UCSD-AML1 (cell line): ENCODE measurements around the gene RALBP1.

Experiments
- DNase-seq: peaks from one replicate; lab custom pipeline; 2025; ENCODE audit not compliant: unreplicated experiment; lab: John Stamatoyannopoulos, UW

The RALBP1 gene

DNA sequence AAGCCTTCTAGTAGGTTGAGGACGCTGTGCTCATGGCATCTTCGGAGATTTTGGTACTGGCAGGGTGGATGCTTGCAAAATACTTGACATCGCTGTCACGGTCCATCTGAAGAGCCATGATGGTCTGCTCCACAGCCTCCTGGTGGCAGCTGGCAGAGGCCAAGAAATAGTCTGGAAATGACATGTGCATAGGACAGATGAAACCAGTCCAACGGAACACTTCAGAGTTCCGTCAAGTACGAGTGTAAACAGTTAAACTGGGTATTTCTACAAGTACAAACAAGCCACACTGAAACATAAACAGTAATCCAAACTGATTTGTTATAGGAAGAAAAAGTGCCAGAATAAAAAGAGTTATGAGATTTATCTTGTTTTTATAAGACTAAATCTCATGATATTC is 72.5 kb downstream of the RALBP1 start:
- DNase-seq = no peak

DNA sequence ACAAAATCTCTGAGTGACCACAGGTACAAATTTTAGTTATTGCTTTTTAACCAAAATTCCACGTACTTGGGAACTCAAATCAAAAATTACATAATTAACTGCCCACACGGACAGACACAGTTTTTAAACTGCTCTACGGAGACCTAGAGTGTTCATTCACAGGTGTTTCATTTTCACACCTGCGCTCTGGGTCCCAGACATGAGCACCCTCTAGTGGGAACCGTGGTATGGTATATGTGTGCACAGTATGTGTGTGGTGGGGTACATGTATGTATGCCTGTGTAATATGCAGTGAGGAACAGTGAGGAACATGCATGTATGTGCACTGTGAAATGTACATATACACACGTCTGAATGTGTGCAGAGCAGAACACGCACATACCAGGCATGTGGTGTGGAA is 74.1 kb downstream of the RALBP1 start:
- DNase-seq = no peak

DNA sequence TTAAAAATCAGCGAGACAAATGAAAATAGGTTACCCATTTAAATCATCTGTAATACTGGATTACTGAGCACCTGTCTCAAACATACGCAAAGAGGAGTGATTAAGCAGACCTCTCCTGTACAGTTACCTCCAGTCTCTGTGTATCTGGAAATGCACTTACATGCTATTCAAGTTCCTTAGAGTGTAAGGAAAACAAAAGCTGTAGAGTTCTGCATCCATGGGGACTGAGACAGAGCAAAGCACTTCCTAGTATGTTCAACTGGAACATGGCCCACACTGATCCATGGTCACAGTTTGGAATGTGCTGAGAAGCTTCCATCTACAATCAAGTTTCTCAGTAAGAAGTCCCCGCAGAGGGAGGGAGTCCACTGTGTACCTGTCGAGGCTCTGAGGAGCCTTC is 75.1 kb downstream of the RALBP1 start:
- DNase-seq = no peak

DNA sequence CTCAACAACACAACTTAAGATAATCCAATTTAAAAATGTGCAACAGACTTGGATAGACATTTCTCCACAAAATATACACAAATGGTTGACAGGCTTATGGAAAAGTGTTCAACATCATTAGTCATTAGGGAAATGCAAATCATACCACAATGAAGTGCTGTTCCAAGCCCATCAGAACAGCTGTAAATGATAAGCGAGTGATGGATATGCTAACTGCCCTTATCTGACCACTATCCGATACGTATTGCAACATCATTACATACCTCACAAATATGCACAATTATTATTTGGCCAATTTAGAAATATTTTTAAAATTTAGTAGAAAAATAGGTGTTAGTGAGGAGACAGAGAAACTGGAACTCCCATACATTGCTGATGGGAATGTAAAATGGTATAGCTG is 76.9 kb downstream of the RALBP1 start:
- no peak for DNase-seq

DNA sequence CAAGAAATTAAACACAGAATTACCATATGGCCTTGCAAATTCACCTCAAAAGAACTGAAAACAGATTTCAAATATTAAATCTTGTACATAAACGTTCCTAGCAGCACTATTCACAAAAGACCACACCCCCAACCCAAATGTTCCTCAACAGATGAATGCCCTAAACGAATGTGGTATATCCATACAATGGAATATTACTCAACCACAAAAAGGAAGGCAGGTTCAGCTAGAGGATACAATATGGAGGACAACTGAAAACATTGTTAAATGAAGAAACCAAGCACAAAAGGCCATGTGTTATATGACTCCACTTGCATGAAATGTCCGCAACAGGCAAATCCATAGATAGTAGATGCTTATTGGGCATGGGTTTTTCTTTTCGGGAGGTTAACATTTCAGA is 77.3 kb downstream of the RALBP1 start:
- DNase-seq = no peak

DNA sequence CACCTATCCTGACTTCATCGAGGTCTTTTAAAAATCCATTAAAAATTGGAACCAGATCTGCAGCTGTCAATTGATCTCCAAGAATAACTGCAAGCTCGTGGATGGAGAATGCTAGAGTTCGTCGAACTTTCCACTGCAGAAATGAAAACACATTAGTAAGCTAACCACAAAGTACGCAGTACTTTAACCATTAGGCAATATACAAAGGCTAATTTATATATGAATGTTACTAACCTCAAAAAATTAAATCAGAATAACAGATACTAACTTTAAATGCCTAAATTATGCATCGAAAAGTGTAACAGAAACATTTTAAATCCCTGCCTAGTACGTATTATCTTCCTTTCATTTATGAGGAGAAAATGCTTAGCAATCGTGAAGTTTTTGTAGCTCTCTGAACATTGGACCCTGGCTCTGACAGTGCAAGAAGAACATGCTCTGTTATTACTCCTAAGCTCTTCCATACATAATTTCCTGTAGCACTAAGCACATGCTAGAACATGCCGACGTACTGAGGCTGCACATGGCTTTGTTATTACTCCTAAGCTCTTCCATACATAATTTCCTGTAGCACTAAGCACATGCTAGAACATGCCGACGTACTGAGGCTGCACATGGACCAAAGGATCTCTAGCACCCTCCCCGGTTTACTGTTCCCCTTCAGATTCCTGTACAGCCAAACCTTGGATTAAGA is 82.1 kb downstream of the RALBP1 start:
- no peak for DNase-seq

DNA sequence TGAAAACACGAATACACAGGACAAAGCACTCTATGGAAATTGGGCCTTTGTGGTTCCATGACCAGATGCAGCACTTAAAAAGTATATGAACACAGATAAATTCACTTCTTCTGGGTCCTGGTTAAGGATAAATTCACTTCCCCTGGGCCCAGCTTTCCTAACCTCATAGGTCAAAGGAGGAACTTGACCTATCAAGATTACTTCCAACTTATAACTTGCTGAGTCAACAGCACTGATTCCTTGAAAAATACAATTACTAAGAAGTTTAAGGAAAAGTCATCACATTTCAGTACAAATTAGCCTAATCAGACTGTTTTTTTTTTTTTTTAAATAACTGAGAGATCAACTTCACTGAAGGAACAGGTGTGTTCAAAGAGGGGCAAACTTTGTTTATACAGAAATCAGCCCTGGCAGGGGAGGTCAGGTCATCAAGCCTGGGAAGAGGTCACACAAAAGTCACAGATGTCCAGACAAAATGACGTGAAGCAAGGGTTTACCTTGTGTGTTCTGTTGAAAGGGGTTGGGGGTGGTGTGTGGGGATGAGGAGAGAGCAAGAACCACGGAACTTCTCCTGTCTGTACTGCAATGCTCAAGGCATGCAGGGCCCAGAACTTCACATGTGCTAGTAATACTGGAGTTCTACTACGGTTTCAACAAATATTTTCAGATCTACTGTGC is 83.2 kb downstream of the RALBP1 start:
- DNase-seq = no peak

DNA sequence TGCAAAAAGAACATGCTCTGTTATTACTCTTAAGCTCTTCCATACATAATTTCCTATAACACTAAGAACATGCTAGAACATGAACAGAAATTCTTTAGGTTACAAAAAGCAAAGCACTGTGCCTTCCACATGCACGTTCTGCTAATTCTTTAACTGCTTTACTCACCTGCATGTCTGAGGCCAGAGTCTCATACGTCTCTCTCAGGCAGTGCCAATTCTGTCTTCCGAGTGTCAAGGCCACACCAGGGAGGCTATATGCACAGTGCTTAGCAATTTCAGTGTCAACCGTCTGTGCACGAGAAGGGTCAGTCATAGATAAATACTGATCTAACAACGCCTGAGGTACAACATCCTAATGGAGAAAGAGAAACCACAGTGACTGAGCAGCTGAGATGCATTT is 83.9 kb downstream of the RALBP1 start:
- DNase-seq = no peak

DNA sequence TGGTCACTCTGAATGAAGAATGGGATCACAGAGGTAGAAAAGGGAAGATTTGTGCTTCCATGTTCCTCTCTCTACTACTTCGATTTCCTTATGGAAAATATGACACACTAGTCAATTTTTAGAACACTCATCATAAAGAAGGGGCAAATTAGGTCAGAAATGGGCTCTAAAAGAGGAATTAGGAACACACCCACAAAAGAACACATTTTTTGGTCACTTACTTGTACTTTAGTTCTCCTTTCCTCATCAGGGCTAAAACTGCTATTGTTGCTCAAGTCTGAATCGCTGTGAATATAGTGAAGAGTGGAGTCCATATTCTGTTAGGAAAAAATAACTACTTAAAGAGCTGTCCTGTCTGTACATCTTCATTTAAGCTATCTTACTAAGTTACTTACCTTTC is 86.4 kb downstream of the RALBP1 start:
- no peak for DNase-seq

DNA sequence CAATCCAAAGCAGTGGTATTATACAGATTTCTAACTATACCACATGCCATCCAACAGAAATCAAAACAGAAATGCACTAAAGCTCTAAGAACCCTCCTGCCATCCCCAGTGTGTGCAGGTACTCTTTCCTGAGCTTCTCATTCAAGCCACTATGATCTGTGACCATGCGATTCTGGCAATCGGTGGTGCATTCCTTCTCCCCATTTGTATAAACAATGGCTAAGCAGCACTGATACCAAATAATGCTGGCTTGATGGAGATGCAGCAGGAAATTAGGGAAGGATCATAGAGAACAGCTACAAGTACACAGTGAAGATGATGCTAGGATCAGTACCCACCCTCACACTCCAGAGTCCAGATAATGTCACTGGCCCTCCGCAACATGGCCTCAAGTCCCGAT is 87.3 kb downstream of the RALBP1 start:
- DNase-seq = no peak

DNA sequence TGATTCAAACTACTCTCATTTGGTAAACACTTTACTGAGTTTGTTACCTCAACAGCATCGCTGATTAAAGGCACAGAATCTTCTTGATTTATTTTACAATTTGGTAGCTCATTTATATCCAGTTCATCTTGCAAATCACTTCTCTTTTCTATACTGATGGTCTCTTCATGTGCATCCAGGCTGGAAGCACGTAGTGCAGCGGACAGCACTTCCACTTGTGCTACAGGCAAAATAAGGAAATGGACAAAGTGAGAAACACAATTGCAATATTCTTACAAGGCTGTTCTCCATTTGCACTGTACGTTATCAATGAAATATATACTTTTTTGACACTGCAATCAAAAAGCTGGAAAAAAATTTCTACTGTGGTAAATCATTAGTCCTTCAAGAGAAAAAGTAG is 88.0 kb downstream of the RALBP1 start:
- no peak for DNase-seq

DNA sequence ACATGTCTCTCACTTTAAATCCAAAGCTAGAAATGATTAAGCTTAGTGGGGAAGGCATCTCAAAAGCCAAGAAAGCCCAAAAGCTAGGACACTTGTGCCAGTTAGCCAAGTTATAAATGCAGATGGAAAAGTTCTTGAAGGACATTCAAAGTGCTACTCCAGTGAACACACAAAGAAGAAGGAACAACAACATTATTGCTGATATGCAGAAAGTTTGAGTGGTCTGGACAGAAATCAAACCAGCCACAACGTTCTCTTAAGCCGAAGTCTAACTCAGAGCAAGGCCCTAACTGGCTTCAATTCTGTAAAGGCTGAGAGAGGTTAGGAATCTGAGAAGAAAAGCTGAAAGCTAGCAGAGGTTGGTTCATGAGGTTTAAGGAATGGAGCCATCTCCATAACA is 90.1 kb downstream of the RALBP1 start:
- no peak for DNase-seq

DNA sequence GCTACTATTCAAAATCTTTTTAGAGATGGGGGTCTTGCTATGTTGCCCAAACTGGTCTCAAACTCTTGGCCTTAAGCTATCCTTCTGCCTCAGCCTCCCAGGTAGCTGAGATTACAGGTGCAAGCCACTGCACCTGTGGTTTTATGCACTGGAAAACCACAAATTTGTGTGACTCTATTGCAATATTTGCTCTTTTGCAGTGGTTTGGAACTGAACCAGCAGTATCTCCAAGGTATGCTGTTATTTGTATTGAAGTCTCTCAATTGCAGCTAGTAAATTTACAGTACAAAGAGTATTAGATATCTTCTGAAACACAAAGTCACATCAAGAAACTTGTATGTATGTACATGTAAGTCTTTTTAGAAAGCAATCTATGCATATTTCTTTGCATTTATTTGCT is 92.9 kb downstream of the RALBP1 start:
- no peak for DNase-seq

DNA sequence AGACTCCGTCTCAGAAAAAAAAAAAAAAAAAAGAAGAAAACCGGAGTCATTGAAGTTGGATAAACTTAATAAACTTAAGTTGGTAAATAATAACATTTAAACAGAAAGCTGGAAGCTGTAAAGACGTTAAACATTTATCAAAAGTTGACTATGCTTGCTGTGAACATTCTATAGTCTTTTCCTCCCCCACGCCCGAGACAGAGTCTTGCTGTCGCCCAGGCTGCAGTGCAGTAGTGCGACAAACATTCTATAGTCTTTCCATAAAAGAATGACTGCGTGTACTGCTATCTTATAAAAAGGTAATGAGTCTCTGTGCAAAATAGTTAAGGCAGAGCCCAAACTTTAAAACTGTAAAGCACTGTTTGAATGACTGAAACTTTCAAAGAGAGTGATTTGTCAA is 93.9 kb downstream of the RALBP1 start:
- no peak for DNase-seq

DNA sequence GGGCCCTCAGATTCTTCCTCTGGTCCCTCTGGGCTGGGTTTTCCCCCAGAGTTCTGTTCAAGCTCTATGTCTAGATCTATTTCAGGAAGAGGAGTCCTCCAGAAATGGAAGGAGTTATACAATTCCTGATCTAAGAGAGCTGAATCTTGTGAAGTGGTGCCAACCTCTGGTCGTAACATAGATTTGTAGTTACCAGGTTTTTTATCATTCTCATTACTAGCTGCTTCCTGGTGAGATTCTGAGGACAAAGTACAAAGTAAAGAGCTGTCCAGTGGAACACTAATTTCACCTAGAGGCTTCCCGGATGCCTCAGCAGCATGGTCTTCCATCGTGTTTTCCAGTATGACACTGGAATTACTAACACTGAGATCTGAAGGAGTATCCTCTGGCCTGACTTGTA is 94.9 kb downstream of the RALBP1 start:
- no peak for DNase-seq

DNA sequence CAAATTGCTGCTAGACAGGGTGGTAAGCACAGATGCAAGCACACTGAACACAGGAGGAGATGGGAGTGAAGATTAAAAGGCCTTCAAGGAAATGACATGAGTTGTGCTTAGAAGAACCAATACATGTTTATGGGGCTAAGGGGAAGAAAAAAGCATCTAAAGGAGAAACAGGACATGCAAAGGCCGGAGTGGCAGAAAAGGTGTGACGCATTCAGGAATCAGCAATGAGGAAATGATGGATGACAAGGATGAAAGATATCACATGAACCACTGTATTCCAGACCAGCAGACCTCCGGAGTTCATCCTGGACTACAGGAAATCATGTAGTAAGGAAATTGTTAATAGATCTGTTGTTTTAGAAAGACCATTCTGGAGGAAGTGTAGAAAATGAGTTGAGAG is 96.2 kb downstream of the RALBP1 start:
- DNase-seq = no peak

DNA sequence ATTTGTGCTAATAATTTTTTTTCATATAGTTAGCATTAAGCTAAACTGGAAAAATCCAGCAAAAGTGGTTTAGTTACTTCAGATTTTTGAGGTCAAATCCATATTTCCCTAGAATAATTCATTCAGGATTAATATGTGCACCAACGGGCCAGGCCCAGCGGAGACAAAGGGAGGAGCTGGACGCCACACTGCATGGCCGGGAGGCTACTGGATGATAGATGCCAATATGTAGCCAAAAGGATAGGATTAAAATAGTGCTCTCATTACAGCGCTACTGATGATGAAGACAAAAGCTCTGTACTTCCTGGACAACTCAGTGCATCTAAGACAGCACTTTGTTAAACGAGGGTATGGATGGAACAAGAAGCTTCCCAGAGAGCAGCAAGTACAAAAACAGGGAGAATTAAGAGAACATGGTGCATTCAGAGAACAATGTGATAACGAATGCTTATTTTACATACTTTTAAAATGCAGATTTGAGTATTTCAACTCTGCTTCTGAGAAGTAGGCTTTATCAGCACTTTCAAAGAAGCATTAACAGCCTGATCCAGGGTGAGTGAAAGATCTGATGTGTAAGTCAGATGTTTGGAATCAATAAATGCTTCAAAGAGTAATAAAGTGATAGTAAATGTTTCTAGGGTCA is 99.3 kb downstream of the RALBP1 start:
- DNase-seq = no peak

DNA sequence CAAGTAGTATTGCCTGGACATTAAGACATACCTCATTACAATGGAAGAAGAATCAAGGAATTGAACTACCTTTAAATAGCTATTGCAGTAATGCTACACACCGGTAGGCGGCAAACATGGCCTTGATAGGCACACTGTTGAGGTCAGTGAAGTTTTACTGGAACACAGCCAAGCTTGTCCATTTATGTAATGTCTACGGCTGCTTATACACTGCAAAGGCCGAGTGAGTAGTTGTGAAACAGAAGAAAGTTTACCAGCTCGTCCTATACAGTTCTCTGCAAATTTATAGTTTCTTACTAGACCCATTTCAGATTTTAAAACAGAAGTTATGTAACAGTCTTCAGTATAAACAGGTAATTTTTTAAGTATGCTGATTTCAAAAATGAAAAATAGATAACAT is 100.2 kb downstream of the RALBP1 start:
- DNase-seq = no peak

DNA sequence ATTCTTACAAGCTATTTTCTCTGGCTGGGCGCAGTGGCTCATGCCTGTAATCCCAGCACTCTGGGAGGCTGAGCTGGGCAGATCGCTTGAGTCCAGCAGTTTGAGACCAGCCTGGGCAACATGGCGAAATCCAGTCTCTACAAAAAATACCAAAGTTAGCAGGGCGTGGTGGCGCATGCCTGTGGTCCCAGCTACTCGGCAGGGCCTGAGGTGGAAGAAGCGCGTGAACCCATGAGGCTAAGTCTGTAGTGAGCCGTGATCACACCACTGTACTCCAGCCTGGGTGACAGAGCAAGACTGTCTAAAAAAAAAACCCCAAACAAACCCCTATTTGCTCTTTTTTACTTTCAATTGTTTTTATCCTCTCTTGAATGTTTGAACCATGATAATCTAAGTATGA is 102.0 kb downstream of the RALBP1 start:
- no peak for DNase-seq

DNA sequence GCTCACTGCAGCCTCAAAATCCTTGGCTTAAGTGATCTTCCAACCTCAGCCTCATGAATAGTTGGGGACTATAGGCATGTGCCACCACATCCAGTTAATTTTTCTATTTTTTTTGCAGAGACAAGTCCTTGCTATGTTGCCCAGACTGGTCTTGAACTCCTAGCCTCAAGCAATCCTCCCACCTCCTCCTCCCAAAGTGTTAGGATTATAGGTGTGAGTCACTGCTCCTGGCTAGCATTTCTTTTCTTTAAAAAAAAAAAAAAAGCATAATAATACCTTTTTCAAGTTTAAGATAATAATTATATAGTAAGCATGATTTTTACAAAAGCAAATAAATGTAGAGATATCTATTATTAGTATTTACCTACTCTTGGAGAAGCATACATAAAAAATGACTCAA is 103.0 kb downstream of the RALBP1 start:
- no peak for DNase-seq

DNA sequence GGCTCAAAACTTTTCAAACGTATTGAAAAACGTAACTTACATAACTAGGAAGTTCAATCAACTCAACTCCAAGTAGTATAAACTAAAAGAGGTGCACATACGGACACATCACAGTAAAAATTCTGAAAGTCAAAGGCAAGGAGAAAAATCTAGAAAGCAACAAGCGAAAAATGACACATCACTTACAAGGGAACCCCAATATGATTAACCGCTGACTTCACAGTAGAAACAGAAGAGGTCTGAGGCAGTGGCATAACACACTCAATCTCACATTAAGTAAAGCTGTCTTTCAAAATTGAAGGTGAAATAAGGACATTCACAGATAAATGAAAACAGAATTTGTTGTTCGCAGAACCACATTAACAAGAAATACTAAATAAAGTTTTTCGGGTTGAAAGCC is 106.4 kb downstream of the RALBP1 start:
- no peak for DNase-seq

DNA sequence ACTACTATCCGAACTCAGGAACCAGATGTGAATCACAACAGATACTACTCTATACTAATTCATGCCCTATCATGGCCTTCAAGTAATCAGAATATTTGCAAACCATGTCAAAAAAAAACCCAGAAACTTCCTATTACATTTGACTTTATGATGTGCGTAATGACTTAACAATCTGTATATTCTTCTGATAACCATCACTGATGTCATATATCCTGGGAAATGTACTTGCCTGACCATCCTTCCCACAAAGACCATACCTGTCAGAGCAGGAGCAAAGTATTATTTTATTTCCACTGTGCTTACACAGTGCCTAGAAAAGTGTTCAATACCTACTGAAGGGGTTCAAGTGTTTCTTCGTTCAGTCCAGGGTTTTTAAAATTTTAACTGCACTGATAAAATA is 111.5 kb downstream of the RALBP1 start:
- no peak for DNase-seq
